ENCODE results near the gene GPR42. TPM values are rescaled to one million over a fixed set of nuclear protein-coding genes. Genes with fewer than 3 reads are reported as not detected.
A peak's percentile ranks its signal among the peaks of the same experiment; 100 is the strongest.

GPR42 gene
- total and polyA plus RNA-seq, 10 of the 15 experiments (the other 5 are each of a cell fraction or from before 2014, with no cell fraction given): 0.13 TPM; not detected in 9

DNA sequence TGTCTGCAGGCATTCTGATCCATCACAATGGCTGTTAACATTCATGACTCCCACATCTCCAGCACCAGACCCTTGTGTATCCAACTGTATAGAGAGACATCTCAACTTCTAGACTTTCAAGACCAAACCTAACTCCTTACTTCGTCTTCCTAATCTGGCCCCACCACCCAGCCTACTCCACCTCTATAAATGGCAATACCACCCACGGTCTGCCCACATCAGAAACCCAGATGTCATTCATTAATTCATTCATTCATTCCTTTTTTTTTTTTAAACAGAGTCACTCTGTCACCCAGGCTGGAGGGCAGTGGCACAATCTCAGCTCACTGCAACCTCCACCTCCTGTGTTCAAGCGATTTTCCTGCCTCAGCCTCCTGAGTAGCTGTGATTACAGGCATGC lies 10.4 kb downstream of the GPR42 start:
- Histone ChIP-seq H3K4me1 (ENCODE audit: control insufficient read depth, insufficient read depth, low read length) (peaks cover 14% of the 10 kb centered on the region), H3K36me3 (ENCODE audit: control insufficient read depth in 2 of 2, insufficient read depth in 2 of 2, low read length in 1 of 2) (no peaks in the 10 kb centered on the region), H4K20me1 (ENCODE audit: control insufficient read depth, insufficient read depth) (no peaks in the 10 kb centered on the region), H3K9me3 (replicated peaks; ENCODE audit: control insufficient read depth, insufficient read depth, low read length) (peaks cover 3% of the 10 kb centered on the region), H3K79me2 (ENCODE audit: control insufficient read depth, insufficient read depth, low read length) (no peaks in the 10 kb centered on the region), H3K9ac (ENCODE audit: control insufficient read depth, insufficient read depth, low read length) (no peak overlapping the region), H3K4me2 (ENCODE audit: control insufficient read depth, insufficient read depth) (no peak overlapping the region), H2AFZ (ENCODE audit: control insufficient read depth, low read depth, low read length) (no peak overlapping the region), H3K4me3 (no peak overlapping the region), H3K27me3 (replicated peaks in 1 of 2; ENCODE audit: control insufficient read depth in 2 of 2, insufficient read depth in 2 of 2, low read length in 1 of 2) (no peaks in the 10 kb centered on the region), H3K27ac (ENCODE audit: control insufficient read depth, insufficient read depth) (no peak overlapping the region)
- DNase-seq (ENCODE audit: low read depth, low spot score) (no peak), ATAC-seq (no peak), FAIRE-seq (no peak)
- 5% methylated on average over 3 of the region's 3 CpGs for WGBS (ENCODE audit: insufficient coverage, insufficient replicate concordance, low lambda C conversion rate, missing lambda C conversion rate)
- ChIA-PET RAD21 (ENCODE audit: unreplicated experiment) (interaction anchor here (1.4 kb wide), 1 partner anchor 35 kb away, joined by 3 read pairs; no protein-coding TSS in a partner anchor), CTCF (interaction anchor here (2.0 kb wide), 1 partner anchor 114 kb away, joined by 4 read pairs; no protein-coding TSS in a partner anchor), SMC1A (ENCODE audit: uncharacterized antibody, unreplicated experiment) (interaction anchor here (1.6 kb wide), 1 partner anchor 22 kb away, joined by 7 read pairs; no protein-coding TSS in a partner anchor), POLR2A (interaction anchor here (0.7 kb wide), 1 partner anchor 28 kb away, joined by 3 read pairs; no protein-coding TSS in a partner anchor)
- intact Hi-C loops (cut with micrococcal nuclease; ENCODE audit: unreplicated experiment) (no loop called here), in situ Hi-C loops (cut with MboI) (no loop called here)
- BruUV-seq (replicated peaks): no TSS peak
- no peak for TF ChIP-seq YY1 (IDR thresholded peaks at IDR 0.05; ENCODE audit: low read depth, low read length)
- peak; percentile 91 for TF ChIP-seq ZNF24 (IDR thresholded peaks at IDR 0.05)

DNA sequence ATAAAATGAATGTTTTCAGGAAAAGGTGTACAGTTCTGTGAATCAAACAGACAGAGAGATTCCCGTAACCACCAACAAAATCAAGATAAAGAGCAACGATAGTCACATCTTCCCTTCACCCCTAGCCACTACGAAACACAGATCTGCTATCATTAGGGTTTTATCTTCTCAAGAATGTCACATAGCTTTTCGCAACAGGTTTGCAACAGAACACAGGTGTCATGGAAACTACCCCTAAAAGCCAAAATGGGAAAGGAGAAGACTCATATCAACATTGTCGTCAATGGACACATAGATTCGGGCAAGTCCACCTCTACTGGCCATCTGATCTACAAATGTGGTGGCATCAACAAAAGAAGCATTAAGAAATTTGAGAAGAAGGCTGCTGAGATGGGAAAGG lies 11.1 kb downstream of the GPR42 start:
- Histone ChIP-seq H4K20me1 (ENCODE audit: control insufficient read depth, insufficient read depth) (no peaks in the 10 kb centered on the region), H3K79me2 (ENCODE audit: control insufficient read depth, insufficient read depth, low read length) (no peaks in the 10 kb centered on the region), H3K27ac (ENCODE audit: control insufficient read depth, insufficient read depth) (no peak overlapping the region), H2AFZ (ENCODE audit: control insufficient read depth, low read depth, low read length) (no peak overlapping the region), H3K4me2 (ENCODE audit: control insufficient read depth, insufficient read depth) (no peak overlapping the region), H3K36me3 (ENCODE audit: control insufficient read depth in 2 of 2, insufficient read depth in 2 of 2, low read length in 1 of 2) (no peaks in the 10 kb centered on the region), H3K4me3 (no peak overlapping the region), H3K9ac (ENCODE audit: control insufficient read depth, insufficient read depth, low read length) (no peak overlapping the region), H3K9me3 (replicated peaks; ENCODE audit: control insufficient read depth, insufficient read depth, low read length) (peaks cover 3% of the 10 kb centered on the region), H3K4me1 (ENCODE audit: control insufficient read depth, insufficient read depth, low read length) (peaks cover 12% of the 10 kb centered on the region), H3K27me3 (replicated peaks in 1 of 2; ENCODE audit: control insufficient read depth in 2 of 2, insufficient read depth in 2 of 2, low read length in 1 of 2) (no peaks in the 10 kb centered on the region)
- SMC1A ChIA-PET (ENCODE audit: uncharacterized antibody, unreplicated experiment): interaction anchor here (1.0 to 1.2 kb wide), 3 partner anchors 16 to 28 kb away, joined by 3 to 7 read pairs (median 3); no protein-coding TSS in a partner anchor
- RAD21 ChIA-PET (ENCODE audit: unreplicated experiment): interaction anchor here (1.4 kb wide), 1 partner anchor 34 kb away, joined by 3 read pairs; no protein-coding TSS in a partner anchor
- intact Hi-C loops (cut with micrococcal nuclease; ENCODE audit: unreplicated experiment): no loop called here
- ATAC-seq (no peak), DNase-seq (ENCODE audit: low read depth, low spot score) (no peak), FAIRE-seq (no peak)
- 58% methylated on average over 6 of the region's 6 CpGs for WGBS (ENCODE audit: insufficient coverage, insufficient replicate concordance, low lambda C conversion rate, missing lambda C conversion rate)
- BruUV-seq (replicated peaks): no TSS peak
- POLR2A ChIA-PET: interaction anchor here (1.8 kb wide), 1 partner anchor 22 kb away, joined by 5 read pairs; no protein-coding TSS in a partner anchor
- in situ Hi-C loops (cut with MboI): no loop called here
- CTCF ChIA-PET: interaction anchor here (2.0 kb wide), 1 partner anchor 113 kb away, joined by 4 read pairs; no protein-coding TSS in a partner anchor
- TF ChIP-seq USF2 (IDR thresholded peaks at IDR 0.05; ENCODE audit: borderline replicate concordance, low read depth, low read length) (no peak), GABPA (IDR thresholded peaks at IDR 0.05; ENCODE audit: low read depth) (no peak), IKZF2 (IDR thresholded peaks at IDR 0.05) (no peak), TCF3 (IDR thresholded peaks at IDR 0.05; ENCODE audit: borderline replicate concordance, insufficient read depth, low read depth, low read length) (no peak), ZBTB4 (CRISPR knock-in tag; IDR thresholded peaks at IDR 0.05) (no peak), BCLAF1 (IDR thresholded peaks at IDR 0.05) (no peak), HDAC6 (IDR thresholded peaks at IDR 0.05; ENCODE audit: unreplicated experiment) (no peak)

Measured in GM12878 (cell line).